Activated T-helper 2 cell treated with anti-CD3 and anti-CD28 coated beads, Interferon-gamma antibody, Interleukin-2, Interleukin-4, amounts not matched to agents 10 μg/mL and 5 μg/mL and 100 μg/mL, durations not matched to agents 14 hours and 24 hours and 36 hours (primary cell): Measurements from ENCODE around the gene ZCCHC24. TPM values are rescaled to one million over a fixed set of nuclear protein-coding genes. Genes with fewer than 3 reads are reported as not detected.

Experiments used
- DNase-seq: peaks from one replicate; pipeline ENCODE4 v3.0.0; 2021; ENCODE audit warnings: low spot score
- H3K27ac Mint-ChIP-seq: one replicate; pipeline ENCODE4 v1.8.0; 2021; ENCODE audit warnings: mixed read lengths
- H3K27me3 Mint-ChIP-seq: one replicate; pipeline ENCODE4 v1.8.0; 2021; ENCODE audit warnings: low read depth, mixed read lengths
- H3K36me3 Mint-ChIP-seq: one replicate; pipeline ENCODE4 v1.8.0; 2021; ENCODE audit warnings: low read depth, mixed read lengths
- H3K4me1 Mint-ChIP-seq: one replicate; pipeline ENCODE4 v1.8.0; 2021; ENCODE audit warnings: low read depth, mixed read lengths
- H3K4me3 Mint-ChIP-seq: one replicate; pipeline ENCODE4 v1.8.0; 2021; ENCODE audit warnings: low read depth, mild to moderate bottlenecking, moderate library complexity, mixed read lengths
- H3K9me3 Mint-ChIP-seq: one replicate; pipeline ENCODE4 v1.8.0; 2021; ENCODE audit warnings: mixed read lengths
- intact Hi-C: fragments of 100-400 bp; cut with micrococcal nuclease; formaldehyde crosslinking; loops from one replicate; pipeline ENCODE4 v1.15.1; 2023
- total RNA-seq: library from RNA; stranded (reverse); gene quantifications from 2 replicates; pipeline ENCODE4 v1.2.3, GENCODE V29; 2022

The ZCCHC24 gene
- total RNA-seq, 1 donor from 2014 or later, result 2.1 TPM

- intact Hi-C loops, result no loop called here
- H3K9me3 Mint-ChIP-seq, result no peaks in the 10 kb centered on the region
- peaks cover 14% of the 10 kb centered on the region for H3K4me1 Mint-ChIP-seq
- H3K4me3 Mint-ChIP-seq, result no peak overlapping the region
- no peak overlapping the region for H3K27ac Mint-ChIP-seq
- H3K27me3 Mint-ChIP-seq, result peaks cover 3% of the 10 kb centered on the region
- DNase-seq, result no peak
- no peaks in the 10 kb centered on the region for H3K36me3 Mint-ChIP-seq
Measured at GRCh38 chr10:79430936-79431335, 14.5 kb downstream of the ZCCHC24 start.

GRCh38 chr10:79430325-79430905 lies 15.0 kb downstream of the ZCCHC24 start:
- Mint-ChIP-seq H3K4me1 (peaks cover 14% of the 10 kb centered on the region), H3K9me3 (no peaks in the 10 kb centered on the region), H3K27me3 (peaks cover 3% of the 10 kb centered on the region), H3K27ac (no peak overlapping the region), H3K36me3 (no peaks in the 10 kb centered on the region), H3K4me3 (no peak overlapping the region)
- DNase-seq, result no peak
- intact Hi-C loops, result no loop called here

- Mint-ChIP-seq H3K36me3 (no peaks in the 10 kb centered on the region), H3K4me3 (no peak overlapping the region), H3K9me3 (no peaks in the 10 kb centered on the region), H3K27ac (no peak overlapping the region), H3K4me1 (peaks cover 12% of the 10 kb centered on the region), H3K27me3 (peaks cover 3% of the 10 kb centered on the region)
- intact Hi-C loops, result no loop called here
- no peak for DNase-seq
Measured at GRCh38 chr10:79429751-79430150, 15.7 kb downstream of the ZCCHC24 start.

- no peaks in the 10 kb centered on the region for H3K4me1 Mint-ChIP-seq
- H3K27ac Mint-ChIP-seq, result no peak overlapping the region
- H3K9me3 Mint-ChIP-seq, result no peaks in the 10 kb centered on the region
- DNase-seq, result no peak
- no peaks in the 10 kb centered on the region for H3K36me3 Mint-ChIP-seq
- no peak overlapping the region for H3K4me3 Mint-ChIP-seq
- intact Hi-C loops, result no loop called here
- peaks cover 3% of the 10 kb centered on the region for H3K27me3 Mint-ChIP-seq
Measured at GRCh38 chr10:79427965-79428364, 17.5 kb downstream of the ZCCHC24 start.

GRCh38 chr10:79425074-79425532 lies 20.3 kb downstream of the ZCCHC24 start:
- no peak overlapping the region for H3K27ac Mint-ChIP-seq
- DNase-seq, result no peak
- intact Hi-C loops, result no loop called here
- no peaks in the 10 kb centered on the region for H3K36me3 Mint-ChIP-seq
- no peak overlapping the region for H3K4me3 Mint-ChIP-seq
- H3K9me3 Mint-ChIP-seq, result no peaks in the 10 kb centered on the region
- H3K4me1 Mint-ChIP-seq, result no peaks in the 10 kb centered on the region
- peaks cover 3% of the 10 kb centered on the region for H3K27me3 Mint-ChIP-seq

GRCh38 chr10:79424221-79425073 lies 21.0 kb downstream of the ZCCHC24 start:
- Mint-ChIP-seq H3K9me3 (no peaks in the 10 kb centered on the region), H3K27me3 (peaks cover 3% of the 10 kb centered on the region), H3K4me1 (no peaks in the 10 kb centered on the region), H3K4me3 (no peak overlapping the region), H3K27ac (no peak overlapping the region), H3K36me3 (no peaks in the 10 kb centered on the region)
- intact Hi-C loops, result no loop called here
- DNase-seq, result no peak

- H3K4me1 Mint-ChIP-seq, result no peaks in the 10 kb centered on the region
- H3K27ac Mint-ChIP-seq, result no peak overlapping the region
- H3K36me3 Mint-ChIP-seq, result no peaks in the 10 kb centered on the region
- H3K9me3 Mint-ChIP-seq, result no peaks in the 10 kb centered on the region
- H3K4me3 Mint-ChIP-seq, result no peak overlapping the region
- no peak for DNase-seq
- peaks cover 3% of the 10 kb centered on the region for H3K27me3 Mint-ChIP-seq
- intact Hi-C loops, result no loop called here
Measured at GRCh38 chr10:79422178-79422892, 23.1 kb downstream of the ZCCHC24 start.

GRCh38 chr10:79420974-79421688 lies 24.3 kb downstream of the ZCCHC24 start:
- Mint-ChIP-seq H3K27me3 (no peaks in the 10 kb centered on the region), H3K4me3 (no peak overlapping the region), H3K9me3 (no peaks in the 10 kb centered on the region), H3K27ac (no peak overlapping the region), H3K36me3 (no peaks in the 10 kb centered on the region), H3K4me1 (no peaks in the 10 kb centered on the region)
- intact Hi-C loops, result no loop called here
- no peak for DNase-seq

- Mint-ChIP-seq H3K9me3 (no peaks in the 10 kb centered on the region), H3K27me3 (no peaks in the 10 kb centered on the region), H3K4me3 (no peak overlapping the region), H3K27ac (no peak overlapping the region), H3K4me1 (no peaks in the 10 kb centered on the region), H3K36me3 (no peaks in the 10 kb centered on the region)
- intact Hi-C loops, result no loop called here
- no peak for DNase-seq
Measured at GRCh38 chr10:79418886-79419595, 26.4 kb downstream of the ZCCHC24 start.

- DNase-seq, result no peak
- intact Hi-C loops, result no loop called here
- Mint-ChIP-seq H3K9me3 (no peaks in the 10 kb centered on the region), H3K27ac (no peak overlapping the region), H3K4me1 (peaks cover 3% of the 10 kb centered on the region), H3K27me3 (no peaks in the 10 kb centered on the region), H3K4me3 (no peak overlapping the region), H3K36me3 (no peaks in the 10 kb centered on the region)
Measured at GRCh38 chr10:79418274-79418673, 27.1 kb downstream of the ZCCHC24 start.

GRCh38 chr10:79417731-79418130 lies 27.7 kb downstream of the ZCCHC24 start:
- Mint-ChIP-seq H3K36me3 (no peaks in the 10 kb centered on the region), H3K9me3 (no peaks in the 10 kb centered on the region), H3K27ac (no peak overlapping the region), H3K27me3 (no peaks in the 10 kb centered on the region), H3K4me3 (no peak overlapping the region), H3K4me1 (peaks cover 8% of the 10 kb centered on the region)
- intact Hi-C loops, result no loop called here
- DNase-seq, result no peak

GRCh38 chr10:79417266-79417665 lies 28.2 kb downstream of the ZCCHC24 start:
- intact Hi-C loops, result no loop called here
- DNase-seq, result no peak
- H3K9me3 Mint-ChIP-seq, result no peaks in the 10 kb centered on the region
- H3K27me3 Mint-ChIP-seq, result no peaks in the 10 kb centered on the region
- H3K36me3 Mint-ChIP-seq, result no peaks in the 10 kb centered on the region
- H3K4me1 Mint-ChIP-seq, result peaks cover 8% of the 10 kb centered on the region
- H3K4me3 Mint-ChIP-seq, result no peak overlapping the region
- H3K27ac Mint-ChIP-seq, result no peak overlapping the region
